HepG2 (cell line): Measurements from ENCODE around the gene UQCRC2. TPM values are rescaled to one million over a fixed set of nuclear protein-coding genes. Genes with fewer than 3 reads are reported as not detected.

ENCODE experiments used
- ATAC-seq: fragments of 200-7000 bp; cut with Tn5 transposase; 3 replicates; pipeline ENCODE4 v1.9.1; 2020; ENCODE audit warnings: mild to moderate bottlenecking, moderate library complexity
- BruUV-seq: library from RNA; stranded (reverse); fragments of 400-500 nt; replicated peaks from 2 replicates; lab custom pipeline; 2021; lab: Mats Ljungman, UMichigan
- CTCF ChIA-PET: fragments of 300-600 bp; formaldehyde crosslinking; extraction: SDS; loops from one replicate; lab custom pipeline; 2021; ENCODE audit warnings: low total read pairs, inconsistent platforms, low intra/inter-chr PET ratio; lab: Yijun Ruan, JAX
- POLR2A ChIA-PET: fragments of 350-600 bp; sonication (Branson Sonifier 250); formaldehyde crosslinking; loops from one replicate; lab custom pipeline; 2020; ENCODE audit warnings: antibody characterized with exemption, inconsistent platforms; lab: Yijun Ruan, JAX
- DNase-seq: peaks from one replicate; pipeline ENCODE4 v3.0.0-alpha.2; 2015; ENCODE audit warnings: low spot score
- FAIRE-seq: peaks from 3 replicates; lab custom pipeline; 2011; peaks lifted over from hg19 to GRCh38; lab: Jason Lieb, UNC
- H2AFZ ChIP-seq: one replicate; pipeline ENCODE4 v1.6.1; 2011; ENCODE audit warnings: low read length, inconsistent platforms
- H3K27ac ChIP-seq: fragments of 300-600 bp; 3 replicates; pipeline ENCODE4 v1.8.0; 2011; ENCODE audit warnings: mixed run types, mild to moderate bottlenecking, mixed read lengths, low read length, inconsistent platforms; ENCODE audit not compliant: insufficient read depth; ENCODE audit errors: extremely low read length
- H3K27me3 ChIP-seq, 2 experiments: fragments of 200-600 bp in 1 of 2; 2 replicates in 1 of 2; 3 replicates in 1 of 2; pipeline versions ENCODE4 v1.6.0 to v1.8.0; 2011; ENCODE audit warnings: low read length in 2 of 2, mild to moderate bottlenecking in 2 of 2, moderate library complexity in 2 of 2, inconsistent platforms in 1 of 2; ENCODE audit not compliant: insufficient read depth in 2 of 2, control insufficient read depth in 1 of 2
- H3K36me3 ChIP-seq, 2 experiments: fragments of 200-600 bp in 1 of 2; replicated peaks in 1 of 2; 2 replicates in 1 of 2; 3 replicates in 1 of 2; pipeline versions ENCODE4 v1.5.1 to v1.8.0; 2011; ENCODE audit warnings: low read length in 2 of 2, inconsistent platforms in 1 of 2; ENCODE audit not compliant: insufficient read depth in 2 of 2, control insufficient read depth in 1 of 2
- H3K4me1 ChIP-seq: 2 replicates; pipeline ENCODE4 v1.5.1; 2012; ENCODE audit warnings: low read length, inconsistent platforms; ENCODE audit not compliant: insufficient read depth
- H3K4me2 ChIP-seq: 2 replicates; pipeline ENCODE4 v1.6.0; 2011; ENCODE audit warnings: low read depth, low read length, inconsistent platforms
- H3K4me3 ChIP-seq, 3 experiments: fragments of 200-600 bp in 1 of 3; sonication (generic), shearing (Covaris generic) in 1 of 3; replicated peaks in 1 of 3; 2 replicates each; pipeline ENCODE4 v1.5.1; 2011 to 2016; ENCODE audit warnings: low read length in 3 of 3, inconsistent platforms in 2 of 3, low read depth in 2 of 3, mild to moderate bottlenecking in 2 of 3, control low read depth in 1 of 3, mixed read lengths in 1 of 3; ENCODE audit not compliant: insufficient read depth in 1 of 3
- H3K79me2 ChIP-seq: one replicate; pipeline ENCODE4 v1.6.1; 2011; ENCODE audit warnings: low read length, inconsistent platforms; ENCODE audit not compliant: insufficient read depth
- H3K9ac ChIP-seq: 2 replicates; pipeline ENCODE4 v1.6.0; 2011; ENCODE audit warnings: mild to moderate bottlenecking, low read depth, low read length, inconsistent platforms; ENCODE audit not compliant: insufficient read depth
- H3K9me3 ChIP-seq: 2 replicates; pipeline ENCODE4 v1.5.1; 2012; ENCODE audit warnings: mild to moderate bottlenecking, low read length
- H4K20me1 ChIP-seq: 2 replicates; pipeline ENCODE4 v1.6.0; 2011; ENCODE audit warnings: inconsistent platforms, mild to moderate bottlenecking, low read length, moderate library complexity; ENCODE audit not compliant: insufficient read depth
- MLLT10 ChIP-seq: sonication (generic); formaldehyde crosslinking; IDR thresholded peaks from 2 replicates; pipeline ENCODE4 v1.4.0; 2020; ENCODE audit warnings: missing genetic modification reagents
- NFE2L1 ChIP-seq: sonication (generic); formaldehyde crosslinking; IDR thresholded peaks from 2 replicates; pipeline ENCODE4 v1.4.0; 2020; ENCODE audit warnings: missing genetic modification reagents, mild to moderate bottlenecking, borderline replicate concordance
- NFKB2 ChIP-seq: sonication (generic); formaldehyde crosslinking; IDR thresholded peaks from 2 replicates; pipeline ENCODE4 v1.4.0; 2020; ENCODE audit warnings: missing genetic modification reagents, borderline replicate concordance
- NR2C2 ChIP-seq: sonication (generic); formaldehyde crosslinking; IDR thresholded peaks from 2 replicates; pipeline ENCODE4 v1.4.0; 2020; ENCODE audit warnings: missing genetic modification reagents, mild to moderate bottlenecking, moderate library complexity, borderline replicate concordance
- TEAD2 ChIP-seq: sonication (generic); formaldehyde crosslinking; IDR thresholded peaks from 2 replicates; pipeline ENCODE4 v1.9.0; 2021; ENCODE audit warnings: missing genetic modification reagents
- ZNF775 ChIP-seq: sonication (generic); formaldehyde crosslinking; IDR thresholded peaks from 2 replicates; pipeline ENCODE4 v1.4.0; 2020; ENCODE audit warnings: missing genetic modification reagents, mild to moderate bottlenecking, moderate library complexity, borderline replicate concordance
- WGBS: methylation state at CpG from one replicate; pipeline ENCODE4 v1.1.6; 2017; ENCODE audit warnings: low lambda C conversion rate; 5-methylcytosine and 5-hydroxymethylcytosine counted together
- in situ Hi-C: cut with HindIII; loops from 2 replicates; pipeline ENCODE4 v1.10.0; 2017; ENCODE audit warnings: low pct_unique_long_range_greater_than_20kb; ENCODE audit not compliant: extremely low pct_ligation_motif_present
- intact Hi-C: fragments of 100-400 bp; cut with micrococcal nuclease; formaldehyde crosslinking; loops from one replicate; pipeline ENCODE4 v1.10.0; 2022; ENCODE audit not compliant: unreplicated experiment
- polyA plus RNA-seq, 8 experiments: library from polyadenylated mRNA; depleted of rRNA in 3 of 8; stranded (reverse) in 7 of 8; unstranded in 1 of 8; fragments of >200 nt; fragmentation: Illumina TruSeq in 4 of 8; extraction: Trizol in 4 of 8; gene quantifications; 2 replicates each; pipeline versions ENCODE4 v1.2.1 to v1.2.3, GENCODE V29; 2011 to 2016; ENCODE audit warnings: low read depth in 4 of 8, missing spikeins in 1 of 8, mixed read lengths in 1 of 8; ENCODE audit not compliant: insufficient read depth in 1 of 8
- total RNA-seq, 5 experiments: library from RNA; depleted of rRNA; stranded (reverse); fragments of >200 nt; fragmentation: Illumina TruSeq; extraction: Trizol; gene quantifications; 2 replicates each; pipeline ENCODE4 v1.2.3, GENCODE V29; 2016; ENCODE audit warnings: low read depth in 1 of 5
- TF ChIP-seq, protein P1 (sequence below): sonication (generic); formaldehyde crosslinking; IDR thresholded peaks from 2 replicates; pipeline ENCODE4 v1.4.0; 2020; ENCODE audit warnings: mild to moderate bottlenecking, missing genetic modification reagents
- TF ChIP-seq, protein P2 (sequence below): sonication (generic); formaldehyde crosslinking; IDR thresholded peaks from 2 replicates; pipeline ENCODE4 v1.5.0; 2020; ENCODE audit warnings: mild to moderate bottlenecking, missing genetic modification reagents

The UQCRC2 gene
- total and polyA plus RNA-seq, 2 of the 13 experiments (the other 11 are each of a cell fraction or from before 2014, with no cell fraction given): 442 to 536 TPM

DNA sequence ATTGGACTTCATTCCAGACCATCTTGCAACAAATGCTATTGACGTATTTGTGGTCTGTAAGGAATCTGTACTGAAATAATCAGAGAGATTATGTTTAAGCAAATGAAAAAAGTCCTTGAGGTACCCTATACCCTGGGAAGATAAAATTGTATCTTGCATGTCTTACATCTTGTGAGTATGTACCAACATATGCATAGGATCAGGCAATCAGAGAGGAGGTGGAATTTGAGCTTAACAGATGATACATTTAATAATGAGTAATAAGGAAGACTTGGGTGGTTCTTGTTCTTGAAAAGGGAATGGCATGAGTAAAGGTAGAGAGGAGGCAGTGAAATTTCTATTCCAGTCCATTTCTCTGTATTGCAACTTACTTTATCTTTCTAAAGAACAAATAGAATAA lies 65.4 kb downstream of the UQCRC2 start:
- H4K20me1 ChIP-seq: no peaks in the 10 kb centered on the region
- no peak for TF ChIP-seq NR2C2 (CRISPR knock-in tag)
- TF ChIP-seq MLLT10 (CRISPR knock-in tag): no peak
- TF ChIP-seq NFKB2 (CRISPR knock-in tag): no peak
- TF ChIP-seq, protein P1, sequence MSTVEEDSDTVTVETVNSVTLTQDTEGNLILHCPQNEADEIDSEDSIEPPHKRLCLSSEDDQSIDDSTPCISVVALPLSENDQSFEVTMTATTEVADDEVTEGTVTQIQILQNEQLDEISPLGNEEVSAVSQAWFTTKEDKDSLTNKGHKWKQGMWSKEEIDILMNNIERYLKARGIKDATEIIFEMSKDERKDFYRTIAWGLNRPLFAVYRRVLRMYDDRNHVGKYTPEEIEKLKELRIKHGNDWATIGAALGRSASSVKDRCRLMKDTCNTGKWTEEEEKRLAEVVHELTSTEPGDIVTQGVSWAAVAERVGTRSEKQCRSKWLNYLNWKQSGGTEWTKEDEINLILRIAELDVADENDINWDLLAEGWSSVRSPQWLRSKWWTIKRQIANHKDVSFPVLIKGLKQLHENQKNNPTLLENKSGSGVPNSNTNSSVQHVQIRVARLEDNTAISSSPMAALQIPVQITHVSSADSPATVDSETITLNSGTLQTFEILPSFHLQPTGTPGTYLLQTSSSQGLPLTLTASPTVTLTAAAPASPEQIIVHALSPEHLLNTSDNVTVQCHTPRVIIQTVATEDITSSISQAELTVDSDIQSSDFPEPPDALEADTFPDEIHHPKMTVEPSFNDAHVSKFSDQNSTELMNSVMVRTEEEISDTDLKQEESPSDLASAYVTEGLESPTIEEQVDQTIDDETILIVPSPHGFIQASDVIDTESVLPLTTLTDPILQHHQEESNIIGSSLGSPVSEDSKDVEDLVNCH (CRISPR knock-in tag): no peak
- TF ChIP-seq NFE2L1 (CRISPR knock-in tag): no peak
- no peak for TF ChIP-seq ZNF775 (CRISPR knock-in tag)
- TF ChIP-seq, protein P2, sequence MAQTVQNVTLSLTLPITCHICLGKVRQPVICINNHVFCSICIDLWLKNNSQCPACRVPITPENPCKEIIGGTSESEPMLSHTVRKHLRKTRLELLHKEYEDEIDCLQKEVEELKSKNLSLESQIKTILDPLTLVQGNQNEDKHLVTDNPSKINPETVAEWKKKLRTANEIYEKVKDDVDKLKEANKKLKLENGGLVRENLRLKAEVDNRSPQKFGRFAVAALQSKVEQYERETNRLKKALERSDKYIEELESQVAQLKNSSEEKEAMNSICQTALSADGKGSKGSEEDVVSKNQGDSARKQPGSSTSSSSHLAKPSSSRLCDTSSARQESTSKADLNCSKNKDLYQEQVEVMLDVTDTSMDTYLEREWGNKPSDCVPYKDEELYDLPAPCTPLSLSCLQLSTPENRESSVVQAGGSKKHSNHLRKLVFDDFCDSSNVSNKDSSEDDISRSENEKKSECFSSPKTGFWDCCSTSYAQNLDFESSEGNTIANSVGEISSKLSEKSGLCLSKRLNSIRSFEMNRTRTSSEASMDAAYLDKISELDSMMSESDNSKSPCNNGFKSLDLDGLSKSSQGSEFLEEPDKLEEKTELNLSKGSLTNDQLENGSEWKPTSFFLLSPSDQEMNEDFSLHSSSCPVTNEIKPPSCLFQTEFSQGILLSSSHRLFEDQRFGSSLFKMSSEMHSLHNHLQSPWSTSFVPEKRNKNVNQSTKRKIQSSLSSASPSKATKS (CRISPR knock-in tag): no peak
- TF ChIP-seq TEAD2: no peak
- no peaks in the 10 kb centered on the region for H3K9me3 ChIP-seq
- FAIRE-seq: no peak
- intact Hi-C loops: no loop called here
- peaks cover 28% of the 10 kb centered on the region for H3K4me1 ChIP-seq
- POLR2A ChIA-PET: interaction anchor here (2.7 kb wide), 1 partner anchor 11 kb away, joined by 8 read pairs; no protein-coding TSS in a partner anchor
- no peak overlapping the region for H3K4me2 ChIP-seq
- no peaks in the 10 kb centered on the region for H3K27me3 ChIP-seq
- H3K4me3 ChIP-seq: no peak overlapping the region
- CTCF ChIA-PET: no interaction called here
- H3K79me2 ChIP-seq: peaks cover 83% of the 10 kb centered on the region
- H3K9ac ChIP-seq: no peak overlapping the region
- BruUV-seq: no TSS peak
- no peak for ATAC-seq
- in situ Hi-C loops: no loop called here
- 98% methylated on average over 1 of the region's 1 CpG for WGBS
- H3K27ac ChIP-seq: no peak overlapping the region
- no peak for DNase-seq
- no peaks in the 10 kb centered on the region for H3K36me3 ChIP-seq
- no peak overlapping the region for H2AFZ ChIP-seq
